PC-9 (cell line): Measurements from ENCODE around the gene NUDT1. TPM values are rescaled to one million over a fixed set of nuclear protein-coding genes. Genes with fewer than 3 reads are reported as not detected.

ENCODE experiments used
- BruUV-seq: library from RNA; stranded (reverse); fragments of 400-500 nt; replicated peaks from 2 replicates; lab custom pipeline; 2021; lab: Mats Ljungman, UMichigan
- CTCF ChIA-PET: fragments of 300-600 bp; sonication (Branson Sonifier 250); formaldehyde crosslinking; loops from one replicate; lab custom pipeline; 2022; ENCODE audit warnings: antibody characterized with exemption; lab: Charles Lee
- POLR2A ChIA-PET: fragments of 300-600 bp; sonication (Branson Sonifier 250); formaldehyde crosslinking; loops from one replicate; lab custom pipeline; 2022; ENCODE audit warnings: antibody characterized with exemption; ENCODE audit not compliant: unreplicated experiment; lab: Charles Lee
- DNase-seq, 2 experiments: peaks; one replicate each; pipeline versions ENCODE4 v3.0.0 to v3.0.0-alpha.2; 2015 to 2022; ENCODE audit warnings: mixed read lengths in 1 of 2
- H2AFZ ChIP-seq: fragments of 200-600 bp; sonication (generic); 2 replicates; pipeline ENCODE4 v1.8.1; 2017; ENCODE audit warnings: antibody characterized with exemption
- H3F3A ChIP-seq: fragments of 200-600 bp; sonication (generic); 2 replicates; pipeline ENCODE4 v1.8.1; 2017; ENCODE audit warnings: antibody characterized with exemption, mild to moderate bottlenecking, low read depth; ENCODE audit not compliant: insufficient read depth
- H3K27ac ChIP-seq: fragments of 200-600 bp; sonication (generic); 2 replicates; pipeline ENCODE4 v1.6.1; 2016; ENCODE audit warnings: mixed run types
- H3K27me3 ChIP-seq: fragments of 200-600 bp; sonication (generic); 2 replicates; pipeline ENCODE4 v1.6.1; 2016; ENCODE audit warnings: low read depth, mixed run types; ENCODE audit not compliant: insufficient read depth
- H3K36me3 ChIP-seq: fragments of 200-600 bp; sonication (generic); 2 replicates; pipeline ENCODE4 v1.6.1; 2016; ENCODE audit warnings: low read depth, mixed run types
- H3K4me1 ChIP-seq: fragments of 200-600 bp; sonication (generic); replicated peaks from 2 replicates; pipeline ENCODE4 v1.6.1; 2016; ENCODE audit warnings: mixed run types; ENCODE audit not compliant: insufficient read depth
- H3K4me2 ChIP-seq: fragments of 200-600 bp; sonication (generic); 2 replicates; pipeline ENCODE4 v1.6.1; 2017; ENCODE audit warnings: mixed run types
- H3K4me3 ChIP-seq: fragments of 200-600 bp; sonication (generic); 2 replicates; pipeline ENCODE4 v1.6.1; 2016; ENCODE audit warnings: mixed run types
- H3K79me2 ChIP-seq: fragments of 200-600 bp; sonication (generic); 2 replicates; pipeline ENCODE4 v1.6.1; 2017; ENCODE audit warnings: low read depth, mixed run types
- H3K9me2 ChIP-seq: fragments of 200-600 bp; sonication (generic); 2 replicates; pipeline ENCODE4 v1.8.1; 2017; ENCODE audit warnings: mild to moderate bottlenecking; ENCODE audit not compliant: insufficient read depth
- H3K9me3 ChIP-seq: fragments of 200-600 bp; sonication (generic); 2 replicates; pipeline ENCODE4 v1.8.1; 2016; ENCODE audit warnings: low read depth; ENCODE audit not compliant: insufficient read depth
- H4K20me1 ChIP-seq: fragments of 200-600 bp; sonication (generic); 2 replicates; pipeline ENCODE4 v1.8.1; 2017; ENCODE audit not compliant: insufficient read depth
- EZH2 ChIP-seq: fragments of 200-600 bp; sonication (generic); IDR thresholded peaks from 2 replicates; pipeline ENCODE4 v1.8.0; 2017; ENCODE audit warnings: antibody characterized with exemption, low read depth
- intact Hi-C: fragments of 100-400 bp; cut with micrococcal nuclease; formaldehyde crosslinking; loops from one replicate; pipeline ENCODE4 v1.10.0; 2022; ENCODE audit not compliant: unreplicated experiment
- total RNA-seq: library from RNA; stranded (reverse); gene quantifications from 2 replicates; pipeline ENCODE4 v1.2.3, GENCODE V29; 2021
- TF ChIP-seq, protein P1 (sequence below): fragments of 200-600 bp; sonication (generic); conservative IDR thresholded peaks from 2 replicates; pipeline ENCODE4 v1.6.1; 2017; ENCODE audit warnings: mixed run types, antibody characterized with exemption, mild to moderate bottlenecking, moderate library complexity

The NUDT1 gene
- total RNA-seq, 1 experiment from 2014 or later: 63.9 TPM

DNA sequence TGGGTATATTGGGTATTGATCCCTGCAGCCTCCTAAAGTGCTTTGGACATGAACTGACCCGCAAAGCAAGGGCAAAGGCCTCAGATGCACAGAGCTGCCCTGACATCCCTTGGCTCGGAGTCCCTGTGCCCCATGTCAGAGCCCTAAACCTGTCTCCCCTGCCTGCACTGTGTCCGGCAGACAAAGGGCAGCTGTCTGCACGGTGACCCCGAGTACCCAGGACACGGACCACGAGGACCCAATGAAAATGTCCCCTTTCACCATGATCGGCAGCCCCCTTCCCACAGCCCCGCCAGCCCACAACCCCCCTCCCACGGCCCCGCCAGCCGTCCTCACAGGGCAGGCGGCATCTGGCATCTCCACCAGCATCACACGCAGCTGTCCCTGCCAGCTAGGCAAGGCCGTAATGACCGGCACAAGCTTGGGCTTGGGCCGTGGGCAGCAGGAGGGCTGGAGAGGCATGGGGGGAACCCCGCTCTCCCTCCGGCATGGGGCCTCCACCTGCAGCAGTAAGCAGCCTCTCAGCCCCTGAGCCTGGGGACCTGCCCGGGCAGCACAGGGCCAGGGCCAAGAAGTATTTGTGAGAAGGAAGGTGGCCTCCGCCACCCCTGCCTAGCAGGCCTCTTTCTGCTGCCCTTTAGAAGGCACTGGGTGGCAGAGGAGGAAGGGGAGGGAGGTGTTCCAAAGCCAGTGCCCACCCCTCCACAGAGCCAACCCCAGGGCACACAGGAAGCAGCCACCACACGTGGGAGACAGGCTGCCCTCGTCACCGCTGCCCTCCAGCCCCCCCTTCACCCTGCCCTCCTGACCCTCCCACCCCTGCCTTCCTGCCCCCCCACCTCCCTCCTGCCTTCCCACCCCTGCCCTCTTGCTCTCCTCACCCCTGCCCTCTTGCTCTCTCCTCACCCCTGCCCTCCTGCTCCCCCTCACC, 10.1 kb downstream of the NUDT1 start:
- no peak for TF ChIP-seq EZH2
- TF ChIP-seq, protein P1, sequence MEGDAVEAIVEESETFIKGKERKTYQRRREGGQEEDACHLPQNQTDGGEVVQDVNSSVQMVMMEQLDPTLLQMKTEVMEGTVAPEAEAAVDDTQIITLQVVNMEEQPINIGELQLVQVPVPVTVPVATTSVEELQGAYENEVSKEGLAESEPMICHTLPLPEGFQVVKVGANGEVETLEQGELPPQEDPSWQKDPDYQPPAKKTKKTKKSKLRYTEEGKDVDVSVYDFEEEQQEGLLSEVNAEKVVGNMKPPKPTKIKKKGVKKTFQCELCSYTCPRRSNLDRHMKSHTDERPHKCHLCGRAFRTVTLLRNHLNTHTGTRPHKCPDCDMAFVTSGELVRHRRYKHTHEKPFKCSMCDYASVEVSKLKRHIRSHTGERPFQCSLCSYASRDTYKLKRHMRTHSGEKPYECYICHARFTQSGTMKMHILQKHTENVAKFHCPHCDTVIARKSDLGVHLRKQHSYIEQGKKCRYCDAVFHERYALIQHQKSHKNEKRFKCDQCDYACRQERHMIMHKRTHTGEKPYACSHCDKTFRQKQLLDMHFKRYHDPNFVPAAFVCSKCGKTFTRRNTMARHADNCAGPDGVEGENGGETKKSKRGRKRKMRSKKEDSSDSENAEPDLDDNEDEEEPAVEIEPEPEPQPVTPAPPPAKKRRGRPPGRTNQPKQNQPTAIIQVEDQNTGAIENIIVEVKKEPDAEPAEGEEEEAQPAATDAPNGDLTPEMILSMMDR: no peak
- Histone ChIP-seq H3F3A (peaks cover 57% of the 10 kb centered on the region), H3K36me3 (no peaks in the 10 kb centered on the region), H2AFZ (no peak overlapping the region), H3K27ac (no peak overlapping the region), H3K9me3 (no peaks in the 10 kb centered on the region), H3K79me2 (no peaks in the 10 kb centered on the region), H3K27me3 (no peaks in the 10 kb centered on the region), H3K9me2 (no peaks in the 10 kb centered on the region), H4K20me1 (no peaks in the 10 kb centered on the region), H3K4me1 (peaks cover 66% of the 10 kb centered on the region), H3K4me3 (no peak overlapping the region), H3K4me2 (no peak overlapping the region)
- intact Hi-C loops: no loop called here
- POLR2A ChIA-PET: no interaction called here
- no TSS peak for BruUV-seq
- CTCF ChIA-PET: interaction anchor here (0.5 kb wide), 1 partner anchor 96 kb away, joined by 7 read pairs; no protein-coding TSS in a partner anchor
- DNase-seq: no peak

DNA sequence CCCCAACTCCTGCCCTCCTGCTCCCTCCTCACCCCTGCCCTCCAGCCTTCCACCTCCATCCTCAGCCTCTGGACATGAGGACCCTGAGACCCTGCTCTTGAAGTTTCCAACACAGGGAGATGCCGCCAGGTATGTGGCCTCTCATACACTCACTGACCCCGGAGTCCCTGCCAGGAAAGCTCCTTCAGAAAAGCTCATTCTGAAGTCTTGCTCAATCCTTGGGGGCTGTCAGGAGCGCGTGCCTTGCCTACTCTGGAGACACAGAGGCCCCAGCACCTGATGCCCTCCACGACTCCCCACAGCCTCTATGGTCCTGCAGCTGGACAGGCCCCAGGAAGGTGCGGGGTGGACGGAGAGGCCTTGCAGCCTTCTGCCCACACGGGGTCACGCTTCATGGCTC, 11.0 kb downstream of the NUDT1 start:
- no peak overlapping the region for H3K4me2 ChIP-seq
- no peaks in the 10 kb centered on the region for H3K9me2 ChIP-seq
- H3F3A ChIP-seq: peaks cover 48% of the 10 kb centered on the region
- H3K9me3 ChIP-seq: no peaks in the 10 kb centered on the region
- no peak overlapping the region for H3K27ac ChIP-seq
- H2AFZ ChIP-seq: no peak overlapping the region
- no peak for DNase-seq
- no TSS peak for BruUV-seq
- H3K4me3 ChIP-seq: no peak overlapping the region
- no peaks in the 10 kb centered on the region for H3K79me2 ChIP-seq
- CTCF ChIA-PET: interaction anchor here (0.7 kb wide), 1 partner anchor 644 kb away, joined by 4 read pairs; no protein-coding TSS in a partner anchor
- H3K4me1 ChIP-seq: peaks cover 61% of the 10 kb centered on the region
- POLR2A ChIA-PET: no interaction called here
- intact Hi-C loops: no loop called here
- H3K36me3 ChIP-seq: no peaks in the 10 kb centered on the region
- no peaks in the 10 kb centered on the region for H3K27me3 ChIP-seq
- H4K20me1 ChIP-seq: no peaks in the 10 kb centered on the region
- no peak for TF ChIP-seq EZH2
- TF ChIP-seq, protein P1: no peak

DNA sequence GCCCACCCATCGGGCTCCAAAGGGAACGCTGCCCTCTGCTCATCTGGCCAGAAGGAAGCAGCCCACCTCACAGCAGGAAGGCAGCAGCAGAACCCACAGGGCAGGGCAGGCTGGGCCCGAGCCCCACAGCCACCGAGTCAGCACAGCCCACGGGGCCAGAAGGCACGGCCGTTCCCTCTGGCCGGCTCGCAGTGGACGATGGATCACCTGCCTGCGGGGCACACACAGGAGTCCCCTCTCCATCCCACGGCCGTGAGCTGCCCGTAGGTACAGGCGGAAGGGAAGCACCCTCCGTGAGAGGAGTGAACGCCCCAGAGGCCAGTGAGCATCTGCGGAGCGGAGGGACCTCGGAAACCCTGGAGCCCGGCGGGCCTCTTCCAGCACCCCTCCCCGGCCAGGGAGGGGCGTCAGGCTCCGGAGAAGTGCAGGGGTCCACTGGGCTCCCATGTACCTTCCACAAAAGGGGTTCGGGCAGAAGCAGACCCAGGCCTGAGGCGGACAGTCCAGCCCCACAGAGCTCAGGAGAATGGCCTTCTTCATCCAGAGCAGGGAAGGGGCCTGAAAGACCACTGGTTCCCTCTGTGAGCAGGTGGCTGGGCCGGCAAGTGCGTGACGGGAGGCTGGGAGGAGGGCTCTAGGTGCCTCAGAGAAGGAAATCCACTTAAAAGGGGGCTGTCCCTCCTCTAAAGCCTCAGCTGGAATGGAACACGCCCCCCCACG, 11.7 kb downstream of the NUDT1 start:
- POLR2A ChIA-PET: no interaction called here
- BruUV-seq: no TSS peak
- CTCF ChIA-PET: interaction anchor here (0.7 kb wide), 1 partner anchor 644 kb away, joined by 4 read pairs; no protein-coding TSS in a partner anchor

More for the DNA sequence above, 11.7 kb downstream of the NUDT1 start:
- Histone ChIP-seq H2AFZ (no peak overlapping the region), H4K20me1 (no peaks in the 10 kb centered on the region), H3K9me3 (no peaks in the 10 kb centered on the region), H3K79me2 (0 out of 2 replicates have a peak, but pooled peaks cover 3% of the 10 kb centered on the region), H3K9me2 (no peaks in the 10 kb centered on the region), H3K4me3 (no peak overlapping the region), H3K27me3 (no peaks in the 10 kb centered on the region), H3K4me1 (peaks cover 55% of the 10 kb centered on the region), H3K36me3 (no peaks in the 10 kb centered on the region), H3K27ac (no peak overlapping the region), H3F3A (peaks cover 42% of the 10 kb centered on the region), H3K4me2 (0 out of 2 replicates have a peak overlapping the region, but pooled peaks have one; percentile 54)
- TF ChIP-seq, protein P1: no peak
- TF ChIP-seq EZH2: no peak
- intact Hi-C loops: no loop called here
- DNase-seq: no peak
